Neutrophil (primary cell): Measurements from ENCODE around the gene SH3TC2.

Experiments used
- H3K27ac ChIP-seq: fragments of 200-600 bp; sonication (generic); 2 replicates; pipeline ENCODE4 v1.5.1; 2016; ENCODE audit warnings: mild to moderate bottlenecking, moderate library complexity
- H3K27me3 ChIP-seq: fragments of 200-600 bp; sonication (generic); 2 replicates; pipeline ENCODE4 v1.6.0; 2016; ENCODE audit warnings: mild to moderate bottlenecking
- H3K36me3 ChIP-seq: fragments of 200-600 bp; sonication (generic); 2 replicates; pipeline ENCODE4 v1.5.1; 2017
- H3K4me1 ChIP-seq, 2 experiments: fragments of 200-600 bp in 1 of 2; sonication (generic) in 1 of 2; 1 replicate in 1 of 2; 2 replicates in 1 of 2; pipeline versions ENCODE4 v1.5.1 to v1.6.1; 2013 to 2016; ENCODE audit warnings: low read depth in 1 of 2, low read length in 1 of 2, mild to moderate bottlenecking in 1 of 2, moderate library complexity in 1 of 2; ENCODE audit not compliant: control insufficient read depth in 1 of 2, insufficient read depth in 1 of 2
- H3K4me3 ChIP-seq, 2 experiments: fragments of 200-600 bp in 1 of 2; sonication (generic) in 1 of 2; 1 replicate in 1 of 2; 2 replicates in 1 of 2; pipeline ENCODE4 v1.5.1; 2013 to 2016; ENCODE audit warnings: low read depth in 1 of 2, low read length in 1 of 2, mild to moderate bottlenecking in 1 of 2, moderate library complexity in 1 of 2
- H3K9me3 ChIP-seq: fragments of 200-600 bp; sonication (generic); 2 replicates; pipeline ENCODE4 v1.5.1; 2016
- TF ChIP-seq, protein P1 (sequence below): fragments of 200-600 bp; sonication (generic); IDR thresholded peaks from 2 replicates; pipeline ENCODE4 v1.5.1; 2016; ENCODE audit warnings: antibody characterized with exemption

SH3TC2 gene

GRCh38 chr5:148974642-148975327, 88.1 kb downstream of the SH3TC2 start:
- TF ChIP-seq, protein P1, sequence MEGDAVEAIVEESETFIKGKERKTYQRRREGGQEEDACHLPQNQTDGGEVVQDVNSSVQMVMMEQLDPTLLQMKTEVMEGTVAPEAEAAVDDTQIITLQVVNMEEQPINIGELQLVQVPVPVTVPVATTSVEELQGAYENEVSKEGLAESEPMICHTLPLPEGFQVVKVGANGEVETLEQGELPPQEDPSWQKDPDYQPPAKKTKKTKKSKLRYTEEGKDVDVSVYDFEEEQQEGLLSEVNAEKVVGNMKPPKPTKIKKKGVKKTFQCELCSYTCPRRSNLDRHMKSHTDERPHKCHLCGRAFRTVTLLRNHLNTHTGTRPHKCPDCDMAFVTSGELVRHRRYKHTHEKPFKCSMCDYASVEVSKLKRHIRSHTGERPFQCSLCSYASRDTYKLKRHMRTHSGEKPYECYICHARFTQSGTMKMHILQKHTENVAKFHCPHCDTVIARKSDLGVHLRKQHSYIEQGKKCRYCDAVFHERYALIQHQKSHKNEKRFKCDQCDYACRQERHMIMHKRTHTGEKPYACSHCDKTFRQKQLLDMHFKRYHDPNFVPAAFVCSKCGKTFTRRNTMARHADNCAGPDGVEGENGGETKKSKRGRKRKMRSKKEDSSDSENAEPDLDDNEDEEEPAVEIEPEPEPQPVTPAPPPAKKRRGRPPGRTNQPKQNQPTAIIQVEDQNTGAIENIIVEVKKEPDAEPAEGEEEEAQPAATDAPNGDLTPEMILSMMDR: no peak
- Histone ChIP-seq H3K4me1 (peaks cover 10 to 14% of the 10 kb centered on the region in 2 experiments), H3K27me3 (no peaks in the 10 kb centered on the region), H3K9me3 (no peaks in the 10 kb centered on the region), H3K27ac (no peak overlapping the region), H3K4me3 (no peak overlapping the region), H3K36me3 (no peaks in the 10 kb centered on the region)

DNA sequence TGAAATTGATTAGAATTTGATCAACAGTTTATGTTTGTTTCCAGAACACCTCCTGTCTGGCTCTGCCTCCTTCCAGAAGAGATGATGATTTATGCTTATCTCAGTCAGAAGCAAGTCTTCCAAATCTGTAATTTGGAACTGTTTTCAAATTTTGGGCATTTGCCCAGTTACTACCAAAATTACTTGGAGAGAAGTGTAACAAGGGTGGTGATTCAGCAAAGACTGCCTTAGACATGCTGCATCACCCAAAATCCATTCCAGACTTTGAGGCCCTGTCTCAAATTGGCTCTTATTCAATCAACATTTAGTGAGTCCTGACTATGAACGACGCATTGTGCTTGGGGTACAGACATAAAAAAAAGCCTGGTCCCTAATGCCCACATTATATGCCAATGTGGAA, 89.4 kb downstream of the SH3TC2 start:
- TF ChIP-seq, protein P1: no peak
- no peak overlapping the region for H3K27ac ChIP-seq

DNA sequence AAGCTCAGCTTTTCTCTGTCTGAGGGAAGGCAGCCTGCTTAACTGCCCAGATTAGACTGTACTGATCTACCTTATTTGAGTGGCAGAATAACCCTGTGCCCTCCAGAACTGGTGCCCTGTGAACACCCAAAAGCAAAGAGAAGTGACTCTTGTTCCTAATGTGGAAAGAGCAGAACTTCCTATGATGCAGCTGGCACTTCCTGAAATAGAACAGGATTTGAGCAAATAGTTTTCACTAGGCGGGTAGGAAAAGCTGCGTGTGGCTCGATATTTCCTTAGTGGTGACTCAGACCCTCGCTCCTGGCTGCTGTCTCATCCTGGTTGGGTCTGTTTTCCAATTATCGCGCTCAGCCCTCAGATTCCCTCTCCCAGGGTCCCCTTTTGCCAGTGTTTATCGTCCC, 89.9 kb downstream of the SH3TC2 start:
- Histone ChIP-seq H3K27ac (peak overlapping the region; percentile 32), H3K9me3 (no peaks in the 10 kb centered on the region), H3K36me3 (no peaks in the 10 kb centered on the region), H3K4me1 (peaks cover 10 to 14% of the 10 kb centered on the region in 2 experiments), H3K4me3 (no peak overlapping the region), H3K27me3 (no peaks in the 10 kb centered on the region)
- TF ChIP-seq, protein P1: no peak

More for the DNA sequence above, 89.4 kb downstream of the SH3TC2 start:
- no peak overlapping the region for H3K4me3 ChIP-seq
- H3K4me1 ChIP-seq: peaks cover 10 to 14% of the 10 kb centered on the region in 2 experiments
- H3K9me3 ChIP-seq: no peaks in the 10 kb centered on the region
- no peaks in the 10 kb centered on the region for H3K36me3 ChIP-seq
- no peaks in the 10 kb centered on the region for H3K27me3 ChIP-seq

DNA sequence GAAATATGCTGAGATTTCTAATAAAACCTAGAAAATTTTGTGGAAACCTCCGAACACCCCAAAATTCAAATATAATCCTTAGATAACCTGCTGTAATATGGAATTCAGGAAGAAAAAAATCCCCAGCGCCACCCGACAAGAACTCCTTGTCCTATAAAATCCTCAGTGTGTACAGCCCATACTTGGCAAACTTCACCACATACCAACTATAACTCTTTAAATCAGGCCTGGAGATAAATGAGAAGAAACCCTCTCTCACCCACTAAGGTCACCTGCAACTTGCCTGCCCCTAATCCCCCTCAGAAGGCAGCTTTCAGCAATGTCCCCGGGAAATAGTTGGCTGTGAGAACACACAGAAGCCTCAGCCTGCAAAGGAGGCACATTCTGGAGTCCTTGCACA, 90.5 kb downstream of the SH3TC2 start:
- TF ChIP-seq, protein P1: no peak
- no peaks in the 10 kb centered on the region for H3K27me3 ChIP-seq
- H3K4me3 ChIP-seq: no peak overlapping the region
- H3K27ac ChIP-seq: peak overlapping the region; percentile 32
- H3K36me3 ChIP-seq: no peaks in the 10 kb centered on the region
- peaks cover 10 to 14% of the 10 kb centered on the region in 2 experiments for H3K4me1 ChIP-seq
- no peaks in the 10 kb centered on the region for H3K9me3 ChIP-seq

DNA sequence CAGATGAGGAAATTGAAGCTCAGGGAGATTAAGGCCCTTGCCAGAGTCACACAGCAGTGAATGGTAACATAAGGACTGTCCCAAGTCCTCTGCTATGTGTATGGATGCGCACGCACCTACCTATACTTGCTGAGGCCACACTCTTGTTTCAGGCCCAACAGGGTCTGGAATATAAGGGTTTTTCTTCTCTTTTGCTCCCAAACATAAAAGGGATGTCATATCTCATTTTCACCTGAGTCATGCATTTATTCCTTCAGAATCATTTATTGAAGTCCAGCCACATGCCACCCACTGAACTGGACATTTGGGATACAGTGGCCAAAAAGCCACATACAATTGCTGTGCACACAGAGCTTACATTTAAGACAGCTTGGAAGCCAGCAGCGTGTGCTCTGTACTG, 92.0 kb downstream of the SH3TC2 start:
- TF ChIP-seq, protein P1: no peak

More for the DNA sequence above, 92.0 kb downstream of the SH3TC2 start:
- peaks cover 10 to 14% of the 10 kb centered on the region in 2 experiments for H3K4me1 ChIP-seq
- no peaks in the 10 kb centered on the region for H3K36me3 ChIP-seq
- no peaks in the 10 kb centered on the region for H3K9me3 ChIP-seq
- no peak overlapping the region for H3K27ac ChIP-seq
- no peaks in the 10 kb centered on the region for H3K27me3 ChIP-seq
- no peak overlapping the region for H3K4me3 ChIP-seq
